D721Med (cell line): ENCODE data around the gene AMH.

ENCODE experiments used
- DNase-seq: peaks from one replicate; pipeline ENCODE4 v3.0.0; 2011; ENCODE audit warnings: low spot score; ENCODE audit not compliant: insufficient read length
- FAIRE-seq: peaks from 2 replicates; lab custom pipeline; 2011; peaks lifted over from hg19 to GRCh38; lab: Jason Lieb, UNC
- TF ChIP-seq, protein P1 (sequence below): IDR thresholded peaks from 2 replicates; pipeline ENCODE4 v1.5.1; 2012; ENCODE audit warnings: mild to moderate bottlenecking, control low read depth; ENCODE audit not compliant: insufficient read depth; ENCODE audit errors: missing control alignments

AMH gene

GRCh38 chr19:2207991-2208860 lies 40.9 kb upstream of the AMH start:
- no peak for DNase-seq
- TF ChIP-seq, protein P1, sequence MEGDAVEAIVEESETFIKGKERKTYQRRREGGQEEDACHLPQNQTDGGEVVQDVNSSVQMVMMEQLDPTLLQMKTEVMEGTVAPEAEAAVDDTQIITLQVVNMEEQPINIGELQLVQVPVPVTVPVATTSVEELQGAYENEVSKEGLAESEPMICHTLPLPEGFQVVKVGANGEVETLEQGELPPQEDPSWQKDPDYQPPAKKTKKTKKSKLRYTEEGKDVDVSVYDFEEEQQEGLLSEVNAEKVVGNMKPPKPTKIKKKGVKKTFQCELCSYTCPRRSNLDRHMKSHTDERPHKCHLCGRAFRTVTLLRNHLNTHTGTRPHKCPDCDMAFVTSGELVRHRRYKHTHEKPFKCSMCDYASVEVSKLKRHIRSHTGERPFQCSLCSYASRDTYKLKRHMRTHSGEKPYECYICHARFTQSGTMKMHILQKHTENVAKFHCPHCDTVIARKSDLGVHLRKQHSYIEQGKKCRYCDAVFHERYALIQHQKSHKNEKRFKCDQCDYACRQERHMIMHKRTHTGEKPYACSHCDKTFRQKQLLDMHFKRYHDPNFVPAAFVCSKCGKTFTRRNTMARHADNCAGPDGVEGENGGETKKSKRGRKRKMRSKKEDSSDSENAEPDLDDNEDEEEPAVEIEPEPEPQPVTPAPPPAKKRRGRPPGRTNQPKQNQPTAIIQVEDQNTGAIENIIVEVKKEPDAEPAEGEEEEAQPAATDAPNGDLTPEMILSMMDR: no peak
- no peak for FAIRE-seq

GRCh38 chr19:2208975-2209374 lies 40.1 kb upstream of the AMH start:
- DNase-seq: no peak
- TF ChIP-seq, protein P1: no peak

GRCh38 chr19:2209408-2209807 lies 39.7 kb upstream of the AMH start:
- DNase-seq: no peak
- TF ChIP-seq, protein P1: no peak
- no peak for FAIRE-seq

More at GRCh38 chr19:2208975-2209374, 40.1 kb upstream of the AMH start:
- FAIRE-seq: no peak

DNA sequence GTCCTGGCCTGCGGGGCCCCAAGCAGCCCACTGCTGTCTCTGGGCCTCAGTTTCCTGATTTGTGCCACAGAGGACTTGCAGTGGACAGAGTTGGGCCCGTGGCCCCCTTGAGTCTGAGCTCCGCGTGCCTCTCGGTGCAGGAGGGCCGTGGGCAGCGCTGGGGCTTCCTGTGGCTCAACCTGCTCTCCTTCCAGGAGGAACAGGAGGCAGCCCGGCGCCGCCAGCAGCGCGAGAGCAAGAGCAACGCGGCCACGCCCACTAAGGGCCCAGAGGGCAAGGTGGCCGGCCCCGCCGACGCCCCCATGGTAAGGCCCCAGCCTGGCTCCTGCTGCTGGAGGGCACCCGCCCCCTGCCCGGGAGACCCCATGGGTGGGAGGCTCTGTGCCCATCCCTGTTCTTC lies 38.9 kb upstream of the AMH start:
- DNase-seq (no peak), FAIRE-seq (no peak)
- TF ChIP-seq, protein P1: no peak

DNA sequence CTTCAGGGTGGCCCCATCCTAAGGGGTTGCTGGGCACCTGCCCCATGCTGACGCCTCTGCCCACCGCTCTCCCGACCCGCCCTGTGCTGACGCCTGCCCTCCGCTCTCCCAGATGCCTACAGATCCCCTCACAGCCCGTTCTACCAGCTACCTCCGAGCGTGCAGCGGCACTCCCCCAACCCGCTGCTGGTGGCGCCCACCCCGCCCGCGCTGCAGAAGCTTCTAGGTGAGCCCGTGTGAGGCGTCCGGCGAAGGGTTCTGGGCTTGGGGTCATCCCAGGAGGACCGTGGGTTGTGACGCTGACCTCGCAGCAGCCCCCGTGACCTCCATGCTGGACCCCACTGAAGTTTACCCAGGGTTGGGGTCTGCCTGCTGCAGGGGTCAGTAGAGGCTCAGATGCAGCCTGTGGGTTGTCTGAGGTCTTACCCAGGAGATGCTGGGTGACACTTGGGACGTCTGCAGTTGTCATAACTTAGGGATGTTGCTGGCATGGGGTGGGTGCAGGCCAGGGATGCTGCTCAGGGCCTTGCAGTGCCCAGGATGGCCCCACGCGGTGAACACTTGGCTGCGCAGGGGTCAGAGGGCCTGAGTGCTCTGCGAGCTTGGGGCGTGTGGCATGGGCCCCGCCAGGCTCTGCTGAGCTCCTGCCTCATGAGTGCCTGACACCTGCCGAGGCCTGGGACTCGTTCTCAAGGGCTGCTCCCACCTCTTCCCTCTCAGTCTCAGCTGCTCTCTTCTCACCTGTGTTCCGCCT lies 38.0 kb upstream of the AMH start:
- no peak for DNase-seq
- TF ChIP-seq, protein P1: no peak
- no peak for FAIRE-seq

- TF ChIP-seq, protein P1: no peak
- DNase-seq (no peak), FAIRE-seq (no peak)
These were observed 36.0 kb upstream of the AMH start for GRCh38 chr19:2212861-2213711.
